Keratinocyte (primary cell): ENCODE results near the gene DVL1. TPM values are rescaled to one million over a fixed set of nuclear protein-coding genes. Genes with fewer than 3 reads are reported as not detected.
"Not testable (repeated sequence)": the region's sequence is repeated elsewhere in the genome, so short reads cannot be mapped to it uniquely, and the experiment has no call there.

ENCODE experiments used
- DNase-seq: peaks from one replicate; pipeline ENCODE4 v3.0.0-alpha.2; 2011; ENCODE audit warnings: low read depth, missing footprints, low spot score
- FAIRE-seq: peaks from 2 replicates; lab custom pipeline; 2011; peaks lifted over from hg19 to GRCh38; lab: Jason Lieb, UNC
- H2AFZ ChIP-seq: 2 replicates; pipeline ENCODE4 v1.6.0; 2012; ENCODE audit warnings: low read length, control low read depth, inconsistent platforms; ENCODE audit not compliant: control insufficient read depth
- H3K27ac ChIP-seq: 2 replicates; pipeline ENCODE4 v1.5.1; 2011; ENCODE audit warnings: low read length; ENCODE audit not compliant: control insufficient read depth, insufficient read depth
- H3K27me3 ChIP-seq: 3 replicates; pipeline ENCODE4 v1.6.0; 2011; ENCODE audit warnings: low read length; ENCODE audit not compliant: control insufficient read depth, insufficient read depth; ENCODE audit errors: extremely low read depth
- H3K36me3 ChIP-seq, 2 experiments: 2 replicates in 1 of 2; 3 replicates in 1 of 2; pipeline ENCODE4 v1.5.1; 2011; ENCODE audit warnings: low read length in 2 of 2, mild to moderate bottlenecking in 1 of 2; ENCODE audit not compliant: control insufficient read depth in 2 of 2, insufficient read depth in 2 of 2; ENCODE audit errors: extremely low read depth in 1 of 2
- H3K4me1 ChIP-seq: 3 replicates; pipeline ENCODE4 v1.5.1; 2011; ENCODE audit warnings: low read length; ENCODE audit not compliant: control insufficient read depth, insufficient read depth; ENCODE audit errors: extremely low read depth
- H3K4me2 ChIP-seq: 3 replicates; pipeline ENCODE4 v1.6.0; 2011; ENCODE audit warnings: low read depth, low read length; ENCODE audit not compliant: control insufficient read depth, insufficient read depth; ENCODE audit errors: extremely low read depth
- H3K4me3 ChIP-seq, 3 experiments: fragments of 200-600 bp in 1 of 3; sonication (generic) in 1 of 3; 2 replicates in 2 of 3; 3 replicates in 1 of 3; pipeline ENCODE4 v1.5.1; 2011 to 2016; ENCODE audit warnings: low read length in 3 of 3, mild to moderate bottlenecking in 3 of 3, control low read depth in 2 of 3, inconsistent platforms in 1 of 3, low read depth in 1 of 3, mixed read lengths in 1 of 3, mixed run types in 1 of 3, moderate library complexity in 1 of 3; ENCODE audit not compliant: control insufficient read depth in 2 of 3, insufficient read depth in 2 of 3; ENCODE audit errors: extremely low read depth in 1 of 3
- H3K79me2 ChIP-seq: 2 replicates; pipeline ENCODE4 v1.6.0; 2012; ENCODE audit warnings: low read length; ENCODE audit not compliant: control insufficient read depth, insufficient read depth
- H3K9ac ChIP-seq: 3 replicates; pipeline ENCODE4 v1.6.0; 2011; ENCODE audit warnings: low read length; ENCODE audit not compliant: control insufficient read depth, insufficient read depth; ENCODE audit errors: extremely low read depth
- H3K9me1 ChIP-seq: 3 replicates; pipeline ENCODE4 v1.6.0; 2011; ENCODE audit warnings: low read length; ENCODE audit not compliant: control insufficient read depth, insufficient read depth; ENCODE audit errors: extremely low read depth
- H3K9me3 ChIP-seq: 2 replicates; pipeline ENCODE4 v1.5.1; 2012; ENCODE audit warnings: low read depth, low read length; ENCODE audit not compliant: control insufficient read depth
- H4K20me1 ChIP-seq: 3 replicates; pipeline ENCODE4 v1.6.0; 2011; ENCODE audit warnings: low read length; ENCODE audit not compliant: control insufficient read depth, insufficient read depth; ENCODE audit errors: extremely low read depth
- CTCF ChIP-seq, 3 experiments: IDR thresholded peaks in 1 of 3; conservative IDR thresholded peaks in 1 of 3; optimal IDR thresholded peaks in 1 of 3; 2 replicates in 2 of 3; 3 replicates in 1 of 3; pipeline versions ENCODE3 to v1.5.1; 2011; ENCODE audit warnings: low read length in 3 of 3, mild to moderate bottlenecking in 3 of 3, moderate library complexity in 2 of 3, control low read depth in 1 of 3, inconsistent platforms in 1 of 3; ENCODE audit not compliant: insufficient read depth in 2 of 3; ENCODE audit errors: extremely low read depth in 1 of 3
- EZH2 ChIP-seq: IDR thresholded peaks from one replicate; pipeline ENCODE4 v1.6.1; 2012; ENCODE audit warnings: inconsistent platforms, mild to moderate bottlenecking, low read length, moderate library complexity
- dilution Hi-C: fragments of 300-500 bp; cut with MboI; formaldehyde crosslinking; loops from one replicate; pipeline ENCODE4 v1.7.0; 2020; ENCODE audit warnings: low sequenced_read_pairs; ENCODE audit not compliant: extremely low pct_ligation_motif_present
- polyA plus RNA-seq, 5 experiments: library from polyadenylated mRNA; depleted of rRNA in 3 of 5; stranded (reverse) in 3 of 5; stranded (forward) in 1 of 5; unstranded in 1 of 5; fragments of >200 nt; gene quantifications; 1 replicate in 1 of 5; 2 replicates in 3 of 5; 3 replicates in 1 of 5; pipeline versions ENCODE4 v1.2.1 to v1.2.3, GENCODE V29; 2011 to 2012; ENCODE audit warnings: missing spikeins in 2 of 5, low read depth in 1 of 5, low replicate concordance in 1 of 5

DVL1 gene
- polyA plus RNA-seq, 1 donor (not counting 4 experiments of a cell fraction or from before 2014, with no cell fraction given): 31.6 TPM

GRCh38 chr1:1317420-1317819 lies 31.8 kb downstream of the DVL1 start:
- H3K4me2 ChIP-seq: peak overlapping the region; percentile 56
- peaks cover 18% of the 10 kb centered on the region for H4K20me1 ChIP-seq
- no peak overlapping the region for H3K9ac ChIP-seq
- H3K79me2 ChIP-seq: peaks cover 55% of the 10 kb centered on the region
- no peaks in the 10 kb centered on the region for H3K9me1 ChIP-seq
- FAIRE-seq (no peak), DNase-seq (no peak)
- no peak overlapping the region for H2AFZ ChIP-seq
- dilution Hi-C loops: no loop called here
- H3K27ac ChIP-seq: peak overlapping the region; percentile 52
- peaks cover 16% of the 10 kb centered on the region for H3K4me1 ChIP-seq
- no peaks in the 10 kb centered on the region for H3K9me3 ChIP-seq
- H3K27me3 ChIP-seq: no peaks in the 10 kb centered on the region
- no peak overlapping the region for H3K4me3 ChIP-seq
- no peak for TF ChIP-seq EZH2
- H3K36me3 ChIP-seq: peaks cover 35 to 36% of the 10 kb centered on the region in 2 experiments

GRCh38 chr1:1316199-1316598 lies 33.0 kb downstream of the DVL1 start:
- Histone ChIP-seq H3K79me2 (peaks cover 43% of the 10 kb centered on the region), H4K20me1 (peaks cover 18% of the 10 kb centered on the region), H3K4me1 (peaks cover 16% of the 10 kb centered on the region), H3K36me3 (peaks cover 37 to 44% of the 10 kb centered on the region in 2 experiments)
- H3K4me2 ChIP-seq, FAIRE-seq, H3K4me3 ChIP-seq, H3K9me1 ChIP-seq, H3K9me3 ChIP-seq, H2AFZ ChIP-seq, H3K27ac ChIP-seq, H3K9ac ChIP-seq, DNase-seq, dilution Hi-C loops, H3K27me3 ChIP-seq: not testable (repeated sequence)

GRCh38 chr1:1315435-1315954 lies 33.7 kb downstream of the DVL1 start:
- Histone ChIP-seq H3K9me1 (no peaks in the 10 kb centered on the region), H3K9ac (no peak overlapping the region), H3K79me2 (peaks cover 36% of the 10 kb centered on the region), H4K20me1 (peaks cover 18% of the 10 kb centered on the region), H3K4me1 (peaks cover 16% of the 10 kb centered on the region), H3K4me3 (no peak overlapping the region), H3K4me2 (no peak overlapping the region), H3K36me3 (peaks cover 39 to 48% of the 10 kb centered on the region in 2 experiments), H2AFZ (no peak overlapping the region), H3K27ac (no peak overlapping the region), H3K9me3 (no peaks in the 10 kb centered on the region), H3K27me3 (no peaks in the 10 kb centered on the region)
- dilution Hi-C loops: no loop called here
- DNase-seq (no peak), FAIRE-seq (no peak)
- TF ChIP-seq EZH2: no peak
- TF ChIP-seq CTCF (optimal IDR thresholded peaks at IDR 0.05 in 1 of 3, IDR thresholded peaks at IDR 0.05 in 1 of 3, conservative IDR thresholded peaks at IDR 0.05 in 1 of 3; ENCODE audit: extremely low read depth in 1 of 3, insufficient read depth in 2 of 3, low read length in 3 of 3): no peak
